Measurements from ENCODE around the gene CELF2. TPM values are rescaled to one million over a fixed set of nuclear protein-coding genes. Genes with fewer than 3 reads are reported as not detected.

CELF2 gene
- total and polyA plus RNA-seq, 2 of the 4 experiments (the other 2 are of a cell fraction) = 3.5 to 6.6 TPM

DNA sequence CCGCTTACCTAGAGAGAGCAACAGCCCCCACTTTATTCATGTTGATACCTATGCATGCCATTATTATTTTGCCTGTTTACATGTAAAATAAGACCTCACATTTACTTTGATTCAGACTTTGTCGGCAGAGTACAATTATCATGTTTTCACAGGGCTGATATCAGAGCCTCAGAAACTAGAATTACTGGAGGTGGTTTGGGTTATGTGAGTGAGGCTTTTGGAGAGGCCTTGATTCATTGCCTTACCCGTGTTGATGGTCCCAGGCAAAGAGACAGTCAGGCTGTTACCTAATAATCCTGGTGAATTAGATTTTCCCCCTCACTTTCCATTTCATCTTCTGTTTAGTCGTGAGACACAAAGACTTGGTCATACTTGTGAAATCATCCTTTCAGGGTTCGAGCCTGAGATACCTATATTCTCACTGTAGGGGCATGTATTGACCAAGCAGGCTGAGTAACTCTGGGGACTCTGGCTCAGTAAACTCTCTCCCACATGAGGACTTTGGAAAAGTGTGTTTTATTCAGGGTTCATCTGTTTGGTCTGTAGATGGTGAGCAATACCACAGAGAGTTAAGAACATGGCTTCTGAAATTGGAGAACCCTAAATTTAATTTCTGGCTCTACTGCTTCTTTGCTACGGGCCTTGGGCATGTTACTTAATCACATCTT, 150.9 kb downstream of the CELF2 start:
- Histone ChIP-seq H2AFZ (replicated peaks; ENCODE audit: low read length, poor library complexity) (no peak overlapping the region), H3K27ac (ENCODE audit: insufficient read depth, low read length) (no peak overlapping the region), H2BK20ac (ENCODE audit: low read depth, low read length) (no peak overlapping the region), H3K4me3 (ENCODE audit: insufficient read depth, low read depth, low read length) (no peak overlapping the region), H3K56ac (ENCODE audit: extremely low read depth, insufficient read depth, low read length) (no peak overlapping the region), H3K4me2 (ENCODE audit: low read depth, low read length) (no peak overlapping the region), H3K9ac (ENCODE audit: low read depth, low read length) (no peak overlapping the region), H3K4me1 (ENCODE audit: control insufficient read depth, insufficient read depth, low read length) (peaks cover 3% of the 10 kb centered on the region; the same call in 1 of the 2 replicates), H4K20me1 (ENCODE audit: insufficient read depth, low read length) (no peaks in the 10 kb centered on the region), H3K4ac (ENCODE audit: low read depth, low read length) (no peak overlapping the region), H3K79me1 (ENCODE audit: low read depth in 1 of 2, low read length in 2 of 2) (no peaks in the 10 kb centered on the region), H3K23ac (ENCODE audit: low read depth, low read length) (no peak overlapping the region), H2BK5ac (ENCODE audit: low read depth, low read length, poor library complexity, severe bottlenecking) (no peak overlapping the region), H3K9me3 (ENCODE audit: control insufficient read depth, insufficient read depth, low read length) (no peaks in the 10 kb centered on the region), H3K36me3 (ENCODE audit: control insufficient read depth, insufficient read depth, low read length) (no peaks in the 10 kb centered on the region), H4K91ac (ENCODE audit: insufficient read depth, low read depth, low read length) (no peak overlapping the region), H2BK15ac (ENCODE audit: low read depth, low read length) (no peak overlapping the region), H4K5ac (ENCODE audit: low read depth, low read length) (no peak overlapping the region), H2AK5ac (ENCODE audit: low read depth, low read length) (no peak overlapping the region), H2BK120ac (ENCODE audit: low read depth, low read length) (no peak overlapping the region), H3K14ac (replicated peaks; ENCODE audit: low read depth, low read length) (no peak overlapping the region), H2AK9ac (replicated peaks; ENCODE audit: low read depth, low read length, poor library complexity) (no peak overlapping the region), H3K18ac (ENCODE audit: low read depth, low read length) (no peak overlapping the region), H3K9me1 (ENCODE audit: insufficient read depth, low read length) (0 out of 2 replicates have a peak, but pooled peaks cover 4% of the 10 kb centered on the region), H4K8ac (ENCODE audit: low read depth in 2 of 2, low read length in 2 of 2) (no peak overlapping the region), H3K27me3 (ENCODE audit: control insufficient read depth, insufficient read depth, low read length) (peaks cover 3% of the 10 kb centered on the region; the same call in 1 of the 2 replicates)
- no CpG with 5 or more reads among the region's 6 CpGs for WGBS, 2 experiments (ENCODE audit: extremely low coverage in 2 of 2, insufficient read length in 1 of 2)
- ATAC-seq (ENCODE audit: low read depth) (no peak), DNase-seq (no peak)
- dilution Hi-C loops (cut with HindIII; ENCODE audit: low sequenced_read_pairs, unreplicated experiment) = no loop called here
- in situ Hi-C loops (cut with MboI; ENCODE audit: low sequenced_read_pairs) = no loop called here
- ChIA-PET POLR2A (ENCODE audit: unreplicated experiment) (no interaction called here), CTCF (no interaction called here)
- no TSS peak for BruUV-seq (replicated peaks)
- intact Hi-C loops (cut with micrococcal nuclease) = no loop called here
- TF ChIP-seq MAZ (IDR thresholded peaks at IDR 0.05; ENCODE audit: borderline replicate concordance, low read depth, low read length) (no peak), RFX5 (IDR thresholded peaks at IDR 0.05; ENCODE audit: low read depth, low read length) (no peak), CEBPB (IDR thresholded peaks at IDR 0.05; ENCODE audit: low read depth, low read length) (no peak), SMC3 (IDR thresholded peaks at IDR 0.05; ENCODE audit: low read depth, low read length) (no peak)
